A549 (cell line): ENCODE results near the gene ACER3. TPM values are rescaled to one million over a fixed set of nuclear protein-coding genes. Genes with fewer than 3 reads are reported as not detected.

Experiments used
- ATAC-seq, 2 experiments: fragments of 200-7000 bp in 1 of 2; fragments of >200 bp in 1 of 2; cut with Nextera tagmentation in 1 of 2; cut with Tn5 transposase in 1 of 2; 3 replicates each; pipeline versions ENCODE4 v1.8.0 to v1.9.1; 2018 to 2020; ENCODE audit warnings: mild to moderate bottlenecking in 1 of 2, moderate library complexity in 1 of 2
- CTCF ChIA-PET: fragments of 300-600 bp; sonication (Branson Sonifier 250); formaldehyde crosslinking; extraction: SDS; loops from one replicate; lab custom pipeline; 2021; ENCODE audit warnings: antibody characterized with exemption, inconsistent platforms; lab: Yijun Ruan, JAX
- POLR2A ChIA-PET: fragments of 350-600 bp; formaldehyde crosslinking; extraction: SDS; loops from one replicate; lab custom pipeline; 2021; ENCODE audit warnings: antibody characterized with exemption, inconsistent platforms; lab: Yijun Ruan, JAX
- DNase-seq, 2 experiments: peaks; one replicate each; pipeline versions ENCODE4 v3.0.0 to v3.0.0-alpha.2; 2011 to 2016; ENCODE audit warnings: low read depth in 1 of 2, low spot score in 1 of 2
- FAIRE-seq: peaks from 2 replicates; lab custom pipeline; 2011; peaks lifted over from hg19 to GRCh38; lab: Jason Lieb, UNC
- H3K27ac ChIP-seq, 2 experiments: fragments of >200 bp; sonication (Bioruptor Twin); formaldehyde crosslinking; 3 replicates each; pipeline ENCODE4 v1.5.1; 2016 to 2017
- H3K4me1 ChIP-seq: fragments of >200 bp; sonication (Bioruptor Twin); formaldehyde crosslinking; 3 replicates; pipeline ENCODE4 v1.6.1; 2016
- H3K4me2 ChIP-seq: fragments of >200 bp; sonication (Bioruptor Twin); formaldehyde crosslinking; 3 replicates; pipeline ENCODE4 v1.6.1; 2016
- H3K4me3 ChIP-seq: fragments of >200 bp; sonication (Bioruptor Twin); formaldehyde crosslinking; 3 replicates; pipeline ENCODE4 v1.5.1; 2016
- H3K9me3 ChIP-seq: fragments of >200 bp; sonication (Bioruptor Twin); formaldehyde crosslinking; 3 replicates; pipeline ENCODE4 v1.6.1; 2016
- BHLHE40 ChIP-seq: IDR thresholded peaks from 2 replicates; pipeline ENCODE4 v1.6.1; 2012; ENCODE audit warnings: low read depth, low read length, inconsistent platforms
- CHD2 ChIP-seq: fragments of 150-350 bp; IDR thresholded peaks from 2 replicates; pipeline ENCODE4 v1.6.1; 2014; ENCODE audit warnings: low read length; ENCODE audit not compliant: partially characterized antibody
- CHD4 ChIP-seq: fragments of 200-600 bp; sonication (generic); IDR thresholded peaks from 2 replicates; pipeline ENCODE4 v1.6.1; 2016; ENCODE audit warnings: antibody characterized with exemption, mild to moderate bottlenecking, borderline replicate concordance
- GATA3 ChIP-seq: IDR thresholded peaks from 2 replicates; pipeline ENCODE4 v1.6.1; 2012; ENCODE audit warnings: borderline replicate concordance
- HEYL ChIP-seq: fragments of 250-450 bp; sonication (Bioruptor Pico); IDR thresholded peaks from 2 replicates; pipeline ENCODE4 v1.8.0; 2021; ENCODE audit warnings: mild to moderate bottlenecking, moderate library complexity
- HMGXB4 ChIP-seq: fragments of 250-450 bp; sonication (Bioruptor Pico); IDR thresholded peaks from 2 replicates; pipeline ENCODE4 v1.5.0; 2021; ENCODE audit warnings: mild to moderate bottlenecking, moderate library complexity, borderline replicate concordance
- KDM5A ChIP-seq: fragments of 200-600 bp; sonication (generic); IDR thresholded peaks from 2 replicates; pipeline ENCODE4 v1.6.1; 2016; ENCODE audit warnings: antibody characterized with exemption, mild to moderate bottlenecking
- MAFK ChIP-seq: fragments of 450-650 bp; IDR thresholded peaks from 2 replicates; pipeline ENCODE4 v1.6.1; 2014; ENCODE audit not compliant: partially characterized antibody
- MAX ChIP-seq: IDR thresholded peaks from 2 replicates; pipeline ENCODE4 v1.6.1; 2012
- PBX3 ChIP-seq: IDR thresholded peaks from 2 replicates; pipeline ENCODE4 v1.6.1; 2012
- POLR2A ChIP-seq: IDR thresholded peaks from 2 replicates; pipeline ENCODE4 v1.6.1; 2012; ENCODE audit warnings: mild to moderate bottlenecking, low read length
- POLR2AphosphoS2 ChIP-seq: conservative IDR thresholded peaks from 2 replicates; pipeline ENCODE4 v1.6.1; 2012; ENCODE audit warnings: low read length, improper control_type of control experiment, inconsistent platforms
- RAD21 ChIP-seq, 2 experiments: fragments of >200 bp in 1 of 2; sonication (Bioruptor Twin) in 1 of 2; formaldehyde crosslinking in 1 of 2; IDR thresholded peaks in 1 of 2; conservative IDR thresholded peaks in 1 of 2; 2 replicates in 1 of 2; 3 replicates in 1 of 2; pipeline ENCODE4 v1.6.1; 2012 to 2018; ENCODE audit warnings: inconsistent platforms in 1 of 2
- RNF2 ChIP-seq: fragments of 200-600 bp; sonication (generic); IDR thresholded peaks from 2 replicates; pipeline ENCODE4 v1.6.1; 2016; ENCODE audit warnings: low read depth, mild to moderate bottlenecking, antibody characterized with exemption, moderate library complexity, borderline replicate concordance
- SREBF2 ChIP-seq: fragments of 450-650 bp; IDR thresholded peaks from 2 replicates; pipeline ENCODE4 v1.6.1; 2014; ENCODE audit warnings: mild to moderate bottlenecking, moderate library complexity
- TFCP2L1 ChIP-seq: fragments of 250-450 bp; sonication (Bioruptor Pico); IDR thresholded peaks from 2 replicates; pipeline ENCODE4 v1.5.0; 2021; ENCODE audit warnings: mild to moderate bottlenecking
- TP53 ChIP-seq: fragments of 250-450 bp; sonication (Bioruptor Pico); IDR thresholded peaks from 2 replicates; pipeline ENCODE4 v1.5.0; 2021; ENCODE audit warnings: mild to moderate bottlenecking, moderate library complexity
- ZC3H11A ChIP-seq: fragments of 450-650 bp; IDR thresholded peaks from 2 replicates; pipeline ENCODE4 v1.6.1; 2014; ENCODE audit warnings: antibody characterized with exemption, mild to moderate bottlenecking
- WGBS: methylation state at CpG from one replicate; pipeline ENCODE4 v1.1.6; 2017; ENCODE audit errors: missing lambda C conversion rate; 5-methylcytosine and 5-hydroxymethylcytosine counted together
- polyA plus RNA-seq, 4 experiments: library from polyadenylated mRNA; depleted of rRNA in 3 of 4; stranded (reverse); fragments of >200 nt; fragmentation: RNase III in 1 of 4; extraction: RNeasy Plus Mini Kit Qiagen cat#74134 plus additional on column Dnase treatment in 1 of 4; gene quantifications; 2 replicates in 3 of 4; 3 replicates in 1 of 4; pipeline ENCODE4 v1.2.3, GENCODE V29; 2011 to 2017
- TF ChIP-seq, protein P1 (sequence below): fragments of >200 bp; sonication (Bioruptor Twin); formaldehyde crosslinking; IDR thresholded peaks from 3 replicates; pipeline ENCODE4 v1.5.1; 2016
- TF ChIP-seq, protein P2 (sequence below): fragments of >200 bp; sonication (Bioruptor Twin); formaldehyde crosslinking; IDR thresholded peaks from 2 replicates; pipeline ENCODE4 v1.6.1; 2016
- TF ChIP-seq, protein P3 (sequence below): fragments of 150-350 bp; IDR thresholded peaks from 2 replicates; pipeline ENCODE4 v1.6.1; 2014; ENCODE audit warnings: low read depth, mild to moderate bottlenecking, low read length

The ACER3 gene
- polyA plus RNA-seq, 2 of the 4 experiments (the other 2 are of a cell fraction): 16.0 to 46.6 TPM

DNA sequence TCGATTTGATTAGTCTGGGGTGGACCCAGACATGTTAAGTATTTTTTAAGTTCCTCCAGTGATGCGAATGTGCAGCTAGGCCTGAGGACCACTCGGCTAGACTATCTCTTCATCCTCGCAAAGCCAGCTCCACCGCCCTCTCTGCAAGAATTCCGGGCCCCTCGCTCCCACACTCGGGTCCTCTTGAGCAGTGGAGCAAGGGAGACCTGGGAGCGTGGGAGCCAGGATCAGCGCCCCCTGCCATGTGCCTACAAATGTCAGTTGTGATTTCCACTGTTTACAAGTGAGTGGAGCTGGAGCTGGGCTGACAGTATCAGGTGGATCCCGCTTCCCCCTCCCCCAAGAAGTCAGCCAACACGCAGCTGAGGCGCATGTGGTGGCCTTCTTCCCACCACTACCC is 180.2 kb downstream of the ACER3 start:
- no peak for TF ChIP-seq PBX3
- TF ChIP-seq SREBF2: no peak
- TF ChIP-seq, protein P1, sequence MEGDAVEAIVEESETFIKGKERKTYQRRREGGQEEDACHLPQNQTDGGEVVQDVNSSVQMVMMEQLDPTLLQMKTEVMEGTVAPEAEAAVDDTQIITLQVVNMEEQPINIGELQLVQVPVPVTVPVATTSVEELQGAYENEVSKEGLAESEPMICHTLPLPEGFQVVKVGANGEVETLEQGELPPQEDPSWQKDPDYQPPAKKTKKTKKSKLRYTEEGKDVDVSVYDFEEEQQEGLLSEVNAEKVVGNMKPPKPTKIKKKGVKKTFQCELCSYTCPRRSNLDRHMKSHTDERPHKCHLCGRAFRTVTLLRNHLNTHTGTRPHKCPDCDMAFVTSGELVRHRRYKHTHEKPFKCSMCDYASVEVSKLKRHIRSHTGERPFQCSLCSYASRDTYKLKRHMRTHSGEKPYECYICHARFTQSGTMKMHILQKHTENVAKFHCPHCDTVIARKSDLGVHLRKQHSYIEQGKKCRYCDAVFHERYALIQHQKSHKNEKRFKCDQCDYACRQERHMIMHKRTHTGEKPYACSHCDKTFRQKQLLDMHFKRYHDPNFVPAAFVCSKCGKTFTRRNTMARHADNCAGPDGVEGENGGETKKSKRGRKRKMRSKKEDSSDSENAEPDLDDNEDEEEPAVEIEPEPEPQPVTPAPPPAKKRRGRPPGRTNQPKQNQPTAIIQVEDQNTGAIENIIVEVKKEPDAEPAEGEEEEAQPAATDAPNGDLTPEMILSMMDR: no peak
- TF ChIP-seq, all 56 proteins: peak for 0
- no peaks in the 10 kb centered on the region for H3K9me3 ChIP-seq
- CTCF ChIA-PET: interaction anchor here (0.8 to 7.9 kb wide), 8 partner anchors 11 to 307 kb away, joined by 3 to 72 read pairs (median 6); partner anchors contain the start of gene MYO7A
- POLR2A ChIA-PET: no interaction called here
- H3K27ac ChIP-seq: no peak overlapping the region
- no peak overlapping the region for H3K4me2 ChIP-seq
- peaks cover 21% of the 10 kb centered on the region for H3K4me1 ChIP-seq
- FAIRE-seq (no peak), ATAC-seq (no peak), DNase-seq (no peak)
- no peak overlapping the region for H3K4me3 ChIP-seq
- 88% methylated on average over 12 of the region's 13 CpGs for whole genome bisulfite sequencing

DNA sequence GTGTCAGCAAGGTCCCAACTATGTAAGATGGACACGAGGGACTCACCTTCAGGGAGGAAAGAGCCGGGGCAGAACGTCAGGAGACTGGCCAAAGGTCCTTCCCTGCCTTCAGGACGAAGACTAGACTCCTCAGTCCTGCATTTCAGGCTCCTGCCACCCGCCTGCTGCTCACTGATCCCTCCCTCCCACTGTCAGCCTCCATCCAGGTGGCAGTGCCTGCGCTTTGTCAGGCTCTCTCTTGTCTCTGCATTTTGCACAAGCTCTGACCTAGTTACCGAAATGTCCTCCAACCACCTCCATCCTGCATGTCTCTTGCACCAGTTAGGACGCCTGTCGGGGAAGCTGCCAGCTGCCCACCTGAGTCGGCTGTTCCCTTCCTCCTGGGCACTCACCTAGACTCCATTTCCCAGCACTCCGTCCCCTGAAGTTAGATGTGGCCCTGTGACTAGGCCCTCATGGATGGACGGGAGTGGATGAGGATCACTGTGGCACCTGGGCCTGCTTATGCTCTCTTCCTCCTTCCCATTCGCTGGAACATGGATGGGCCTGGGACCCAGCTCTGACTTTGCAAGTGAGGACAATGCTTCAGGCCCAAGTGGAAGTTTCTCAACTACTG is 181.5 kb downstream of the ACER3 start:
- ChIA-PET CTCF (interaction anchor here (1.4 to 7.9 kb wide), 5 partner anchors 22 to 308 kb away, joined by 5 to 72 read pairs (median 6); partner anchors contain the start of gene MYO7A), POLR2A (no interaction called here)
- WGBS: 91% methylated on average over 13 of the region's 13 CpGs
- DNase-seq: no peak
- no peaks in the 10 kb centered on the region for H3K9me3 ChIP-seq
- FAIRE-seq: no peak
- no peak for TF ChIP-seq HMGXB4 (CRISPR knock-in tag)
- TF ChIP-seq, protein P2, sequence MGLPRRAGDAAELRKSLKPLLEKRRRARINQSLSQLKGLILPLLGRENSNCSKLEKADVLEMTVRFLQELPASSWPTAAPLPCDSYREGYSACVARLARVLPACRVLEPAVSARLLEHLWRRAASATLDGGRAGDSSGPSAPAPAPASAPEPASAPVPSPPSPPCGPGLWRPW: no peak
- no peak for TF ChIP-seq RNF2
- TF ChIP-seq POLR2AphosphoS2: no peak
- no peak for TF ChIP-seq CHD2
- no peak for TF ChIP-seq TFCP2L1 (CRISPR knock-in tag)
- no peak for TF ChIP-seq RAD21 (conservative IDR thresholded peaks at IDR 0.05 in 1 of 2, IDR thresholded peaks at IDR 0.05 in 1 of 2)
- no peak for TF ChIP-seq GATA3
- no peak for TF ChIP-seq MAX
- TF ChIP-seq CHD4: no peak
- TF ChIP-seq KDM5A: no peak
- no peak for TF ChIP-seq ZC3H11A
- TF ChIP-seq TP53 (CRISPR knock-in tag): no peak
- no peak for TF ChIP-seq MAFK
- TF ChIP-seq, protein P3, sequence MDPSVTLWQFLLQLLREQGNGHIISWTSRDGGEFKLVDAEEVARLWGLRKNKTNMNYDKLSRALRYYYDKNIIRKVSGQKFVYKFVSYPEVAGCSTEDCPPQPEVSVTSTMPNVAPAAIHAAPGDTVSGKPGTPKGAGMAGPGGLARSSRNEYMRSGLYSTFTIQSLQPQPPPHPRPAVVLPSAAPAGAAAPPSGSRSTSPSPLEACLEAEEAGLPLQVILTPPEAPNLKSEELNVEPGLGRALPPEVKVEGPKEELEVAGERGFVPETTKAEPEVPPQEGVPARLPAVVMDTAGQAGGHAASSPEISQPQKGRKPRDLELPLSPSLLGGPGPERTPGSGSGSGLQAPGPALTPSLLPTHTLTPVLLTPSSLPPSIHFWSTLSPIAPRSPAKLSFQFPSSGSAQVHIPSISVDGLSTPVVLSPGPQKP: no peak
- TF ChIP-seq POLR2A: no peak
- no peak for TF ChIP-seq HEYL (CRISPR knock-in tag)
- TF ChIP-seq BHLHE40: no peak
- H3K4me1 ChIP-seq: peaks cover 18% of the 10 kb centered on the region
- H3K4me3 ChIP-seq: no peak overlapping the region
- H3K27ac ChIP-seq: no peak overlapping the region; a peak in 1 of 6 replicates
- no peak overlapping the region for H3K4me2 ChIP-seq
- ATAC-seq: no peak
